ENCODE data around the gene NAV1. TPM values are rescaled to one million over a fixed set of nuclear protein-coding genes. Genes with fewer than 3 reads are reported as not detected.
"Not testable (repeated sequence)": the region's sequence is repeated elsewhere in the genome, so short reads cannot be mapped to it uniquely, and the experiment has no call there.

Gene NAV1
- total RNA-seq, 1 experiment from 2014 or later, result 45.3 TPM

DNA sequence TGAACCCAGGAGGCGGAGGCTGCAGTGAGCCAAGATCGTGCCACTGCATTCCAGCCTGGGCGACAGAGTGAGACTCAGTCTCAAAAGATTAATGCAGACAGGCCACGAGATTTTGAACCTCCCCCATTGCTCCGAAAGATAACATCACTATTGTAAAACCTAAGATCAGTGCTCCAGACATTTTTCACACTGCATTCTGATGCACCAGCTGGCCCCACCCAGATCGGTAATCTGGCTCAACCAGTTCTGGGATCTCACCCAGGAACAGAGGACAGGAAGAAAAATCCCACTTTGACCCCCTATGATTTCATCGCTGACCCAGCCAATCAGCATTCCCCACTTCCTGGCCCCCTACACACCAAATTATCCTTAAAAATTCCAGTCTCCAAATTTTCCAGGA, 21.3 kb upstream of the NAV1 start:
- peaks cover 46% of the 10 kb centered on the region for H3K4me1 ChIP-seq (replicated peaks; ENCODE audit: insufficient read depth)
- H2AFZ ChIP-seq, result peak overlapping the region; percentile 1; the same call in 1 of the 2 replicates
- BruUV-seq (replicated peaks), result no TSS peak
- ChIA-PET POLR2A (ENCODE audit: unreplicated experiment) (interaction anchor here (0.7 kb wide), 1 partner anchor 51 kb away, joined by 4 read pairs; no protein-coding TSS in a partner anchor), CTCF (interaction anchor here (0.7 to 1.1 kb wide), 2 partner anchors 82 to 647 kb away, joined by 5 to 8 read pairs; no protein-coding TSS in a partner anchor)
- H4K20me1 ChIP-seq (ENCODE audit: insufficient read depth), result no peaks in the 10 kb centered on the region
- TF ChIP-seq, protein P1, sequence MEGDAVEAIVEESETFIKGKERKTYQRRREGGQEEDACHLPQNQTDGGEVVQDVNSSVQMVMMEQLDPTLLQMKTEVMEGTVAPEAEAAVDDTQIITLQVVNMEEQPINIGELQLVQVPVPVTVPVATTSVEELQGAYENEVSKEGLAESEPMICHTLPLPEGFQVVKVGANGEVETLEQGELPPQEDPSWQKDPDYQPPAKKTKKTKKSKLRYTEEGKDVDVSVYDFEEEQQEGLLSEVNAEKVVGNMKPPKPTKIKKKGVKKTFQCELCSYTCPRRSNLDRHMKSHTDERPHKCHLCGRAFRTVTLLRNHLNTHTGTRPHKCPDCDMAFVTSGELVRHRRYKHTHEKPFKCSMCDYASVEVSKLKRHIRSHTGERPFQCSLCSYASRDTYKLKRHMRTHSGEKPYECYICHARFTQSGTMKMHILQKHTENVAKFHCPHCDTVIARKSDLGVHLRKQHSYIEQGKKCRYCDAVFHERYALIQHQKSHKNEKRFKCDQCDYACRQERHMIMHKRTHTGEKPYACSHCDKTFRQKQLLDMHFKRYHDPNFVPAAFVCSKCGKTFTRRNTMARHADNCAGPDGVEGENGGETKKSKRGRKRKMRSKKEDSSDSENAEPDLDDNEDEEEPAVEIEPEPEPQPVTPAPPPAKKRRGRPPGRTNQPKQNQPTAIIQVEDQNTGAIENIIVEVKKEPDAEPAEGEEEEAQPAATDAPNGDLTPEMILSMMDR (conservative IDR thresholded peaks at IDR 0.05), result no peak
- no peak for TF ChIP-seq EZH2 (IDR thresholded peaks at IDR 0.05; ENCODE audit: low read depth)
- H3K9me3 ChIP-seq (ENCODE audit: insufficient read depth, low read depth), result no peaks in the 10 kb centered on the region
- peaks cover 31% of the 10 kb centered on the region for H3F3A ChIP-seq (ENCODE audit: insufficient read depth, low read depth)
- H3K4me3 ChIP-seq, result no peak overlapping the region; the same call in 1 of the 2 replicates
- intact Hi-C loops (cut with micrococcal nuclease; ENCODE audit: unreplicated experiment), result loop anchor here (1.0 to 2.0 kb wide), 2 partner anchors 28 to 57 kb away; no protein-coding TSS in a partner anchor
- H3K9me2 ChIP-seq (ENCODE audit: insufficient read depth), result no peaks in the 10 kb centered on the region
- H3K27ac ChIP-seq, result peak overlapping the region; percentile 88
- H3K36me3 ChIP-seq (ENCODE audit: low read depth), result no peaks in the 10 kb centered on the region
- peak overlapping the region; percentile 63 for H3K4me2 ChIP-seq
- DNase-seq, result peak; percentile 79 to 92
- no peaks in the 10 kb centered on the region for H3K79me2 ChIP-seq (ENCODE audit: low read depth)
- H3K27me3 ChIP-seq (ENCODE audit: insufficient read depth, low read depth), result no peaks in the 10 kb centered on the region

DNA sequence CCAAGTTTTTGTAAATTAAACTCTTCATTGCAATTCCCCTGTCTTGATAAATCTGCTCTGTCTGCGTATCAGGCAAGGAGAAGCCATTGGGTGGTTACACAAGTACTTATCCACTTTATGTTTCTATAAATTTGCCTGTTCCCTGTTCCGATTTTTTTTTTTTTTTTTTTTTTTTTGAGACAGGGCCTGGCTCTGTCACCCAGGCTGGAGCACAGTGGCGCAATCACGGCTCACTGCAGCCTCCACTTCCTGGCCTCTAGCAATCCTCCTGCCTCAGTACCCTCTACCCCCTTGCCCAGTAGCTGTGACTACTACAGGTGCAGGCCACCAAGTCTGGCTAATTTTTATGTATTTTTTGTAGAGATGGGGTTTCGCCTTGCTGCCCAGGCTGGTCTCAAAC, 20.9 kb upstream of the NAV1 start:
- ChIA-PET POLR2A (ENCODE audit: unreplicated experiment) (interaction anchor here (0.7 kb wide), 1 partner anchor 62 kb away, joined by 5 read pairs; no protein-coding TSS in a partner anchor), CTCF (interaction anchor here (0.7 kb wide), 1 partner anchor 646 kb away, joined by 5 read pairs; no protein-coding TSS in a partner anchor)
- H3K4me1 ChIP-seq (replicated peaks; ENCODE audit: insufficient read depth), result peaks cover 44% of the 10 kb centered on the region
- H3K9me2 ChIP-seq (ENCODE audit: insufficient read depth), result no peaks in the 10 kb centered on the region
- no peaks in the 10 kb centered on the region for H4K20me1 ChIP-seq (ENCODE audit: insufficient read depth)
- H2AFZ ChIP-seq, result peak overlapping the region; percentile 1; the same call in 1 of the 2 replicates
- H3K36me3 ChIP-seq (ENCODE audit: low read depth), result no peaks in the 10 kb centered on the region
- peak overlapping the region; percentile 63 for H3K4me2 ChIP-seq
- peaks cover 31% of the 10 kb centered on the region for H3F3A ChIP-seq (ENCODE audit: insufficient read depth, low read depth)
- BruUV-seq (replicated peaks), result no TSS peak
- H3K9me3 ChIP-seq (ENCODE audit: insufficient read depth, low read depth), result peaks cover 2% of the 10 kb centered on the region
- H3K79me2 ChIP-seq (ENCODE audit: low read depth), result no peaks in the 10 kb centered on the region
- intact Hi-C loops (cut with micrococcal nuclease; ENCODE audit: unreplicated experiment), result no loop called here
- H3K27ac ChIP-seq, result peak overlapping the region; percentile 88
- H3K27me3 ChIP-seq (ENCODE audit: insufficient read depth, low read depth), result no peaks in the 10 kb centered on the region
- TF ChIP-seq, protein P1 (conservative IDR thresholded peaks at IDR 0.05), result no peak
- TF ChIP-seq EZH2 (IDR thresholded peaks at IDR 0.05; ENCODE audit: low read depth), result no peak
- H3K4me3 ChIP-seq, result no peak overlapping the region
- DNase-seq, result no peak

DNA sequence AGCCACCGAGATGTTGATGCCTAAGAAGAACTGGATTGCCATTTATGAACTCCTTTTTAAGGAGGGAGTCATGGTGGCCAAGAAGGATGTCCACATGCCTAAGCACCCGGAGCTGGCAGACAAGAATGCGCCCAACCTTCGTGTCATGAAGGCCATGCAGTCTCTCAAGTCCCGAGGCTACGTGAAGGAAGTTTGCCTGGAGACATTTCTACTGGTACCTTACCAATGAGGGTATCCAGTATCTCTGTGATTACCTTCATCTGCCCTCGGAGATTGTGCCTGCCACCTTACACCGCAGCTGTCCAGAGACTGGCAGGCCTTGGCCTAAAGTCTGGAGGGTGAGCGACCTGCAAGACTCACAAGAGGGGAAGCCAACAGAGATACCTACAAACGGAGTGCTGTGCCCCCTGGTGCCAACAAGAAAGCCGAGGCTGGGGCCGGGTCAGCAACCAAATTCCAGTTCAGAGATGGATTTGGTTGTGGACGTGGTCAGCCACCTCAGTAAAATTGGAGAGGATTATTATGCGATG, 18.8 kb upstream of the NAV1 start:
- H3K4me2 ChIP-seq; H3K9me3 ChIP-seq (ENCODE audit: insufficient read depth, low read depth); H4K20me1 ChIP-seq (ENCODE audit: insufficient read depth); H2AFZ ChIP-seq; H3K4me3 ChIP-seq; H3K9me2 ChIP-seq (ENCODE audit: insufficient read depth); H3K27me3 ChIP-seq (ENCODE audit: insufficient read depth, low read depth); H3K27ac ChIP-seq; DNase-seq; H3K79me2 ChIP-seq (ENCODE audit: low read depth); intact Hi-C loops (cut with micrococcal nuclease; ENCODE audit: unreplicated experiment); BruUV-seq (replicated peaks); H3K36me3 ChIP-seq (ENCODE audit: low read depth); CTCF ChIA-PET: not testable (repeated sequence)
- Histone ChIP-seq H3F3A (ENCODE audit: insufficient read depth, low read depth) (peaks cover 27% of the 10 kb centered on the region), H3K4me1 (replicated peaks; ENCODE audit: insufficient read depth) (peaks cover 36% of the 10 kb centered on the region)
- POLR2A ChIA-PET (ENCODE audit: unreplicated experiment), result interaction anchor here (0.6 kb wide), 1 partner anchor 107 kb away, joined by 4 read pairs; no protein-coding TSS in a partner anchor
